ENCODE data around the gene CLIP2. TPM values are rescaled to one million over a fixed set of nuclear protein-coding genes. Genes with fewer than 3 reads are reported as not detected.

The CLIP2 gene
- total RNA-seq, 1 experiment from 2014 or later = 21.6 TPM

DNA sequence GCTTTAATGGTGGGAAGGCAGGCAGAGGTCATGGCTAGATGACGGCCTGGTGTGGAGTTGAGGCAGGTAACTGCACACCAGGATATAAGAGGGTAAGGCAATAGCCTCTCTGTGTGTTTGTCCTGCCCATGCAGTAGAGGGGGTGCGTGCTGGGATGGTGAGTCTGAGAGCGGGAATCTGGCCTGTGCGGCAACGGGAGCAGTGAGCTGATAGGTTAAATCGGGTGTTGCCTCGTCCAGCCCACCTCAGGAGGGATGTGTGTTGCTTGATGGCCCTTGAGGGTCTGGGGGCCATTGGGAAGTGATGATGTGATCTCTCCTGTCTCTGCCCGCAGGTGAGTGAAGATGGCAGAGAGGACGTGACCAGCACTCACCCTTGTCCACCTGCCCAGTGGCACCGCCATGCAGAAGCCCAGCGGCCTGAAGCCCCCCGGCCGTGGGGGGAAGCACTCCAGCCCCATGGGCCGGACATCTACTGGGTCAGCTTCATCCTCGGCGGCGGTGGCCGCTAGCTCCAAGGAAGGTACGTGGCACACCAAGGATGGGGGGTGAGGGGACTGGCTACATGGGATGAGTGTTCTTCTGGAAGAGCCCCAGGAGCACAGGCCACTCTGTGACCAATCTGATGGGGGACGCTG is 28.1 kb downstream of the CLIP2 start:
- no peak for DNase-seq
- Histone ChIP-seq H2AK5ac (ENCODE audit: insufficient read length, low read length) (no peak overlapping the region), H4K5ac (ENCODE audit: insufficient read length, low read depth, low read length) (no peak overlapping the region), H3K18ac (ENCODE audit: insufficient read length, low read depth, low read length) (no peak overlapping the region), H2BK15ac (ENCODE audit: low read depth, low read length) (no peak overlapping the region), H3K23ac (ENCODE audit: insufficient read length, low read depth, low read length) (no peak overlapping the region), H2BK20ac (ENCODE audit: low read depth, low read length, poor library complexity, severe bottlenecking) (no peak overlapping the region), H3K23me2 (ENCODE audit: insufficient read length, low read depth, low read length, poor library complexity, severe bottlenecking) (no peaks in the 10 kb centered on the region), H2BK12ac (ENCODE audit: insufficient read length, low read depth, low read length) (no peak overlapping the region), H3K27me3 (ENCODE audit: insufficient read depth, low read length) (no peaks in the 10 kb centered on the region), H3K4ac (ENCODE audit: low read depth, low read length) (no peak overlapping the region), H2AFZ (ENCODE audit: low read length) (no peak overlapping the region), H4K91ac (ENCODE audit: insufficient read length, low read depth, low read length) (no peak overlapping the region), H3T11ph (ENCODE audit: low read length) (no peak overlapping the region), H2BK120ac (ENCODE audit: low read depth, low read length, poor library complexity, severe bottlenecking) (no peak overlapping the region), H3K27ac (ENCODE audit: insufficient read length, low read depth, low read length) (no peak overlapping the region), H3K4me2 (ENCODE audit: insufficient read depth, insufficient read length, low read length) (no peak overlapping the region), H4K20me1 (ENCODE audit: control insufficient read depth, insufficient read depth, insufficient read length) (no peaks in the 10 kb centered on the region), H3K79me1 (ENCODE audit: insufficient read depth, low read depth, low read length, poor library complexity, severe bottlenecking) (no peaks in the 10 kb centered on the region), H3K79me2 (ENCODE audit: insufficient read depth, low read length) (no peaks in the 10 kb centered on the region; the same call in 1 of the 2 replicates), H3K9me3 (ENCODE audit: control insufficient read depth, low read depth, low read length) (no peaks in the 10 kb centered on the region), H3K4me1 (ENCODE audit: insufficient read depth, low read length) (no peaks in the 10 kb centered on the region; the same call in 1 of the 2 replicates), H2BK5ac (ENCODE audit: insufficient read length, low read length) (no peak overlapping the region), H3K9ac (ENCODE audit: extremely low read depth, insufficient read length, low read length) (no peak overlapping the region), H4K8ac (replicated peaks; ENCODE audit: insufficient read length, low read depth, low read length) (no peak overlapping the region), H3K14ac (ENCODE audit: insufficient read depth, low read length) (no peak overlapping the region), H3K56ac (ENCODE audit: insufficient read length, low read depth, low read length) (no peak overlapping the region)
- Mint-ChIP-seq H3K9me3 (no peaks in the 10 kb centered on the region), H3K27me3 (ENCODE audit: low read depth) (no peaks in the 10 kb centered on the region; the same call in 1 of the 2 replicates), H3K36me3 (ENCODE audit: insufficient read depth in 1 of 3, low read depth in 3 of 3) (peaks cover 14 to 30% (median 15%) of the 10 kb centered on the region in 3 experiments; a peak in 6 of 7 replicates), H3K27ac (peak overlapping the region; percentile 9 to 88 (median 59); a peak in 5 of 7 replicates), H3K4me1 (peaks cover 11 to 15% of the 10 kb centered on the region in 2 experiments), H3K4me3 (peak overlapping the region in 1 of 2 experiments; percentile 4; a peak in 2 of 5 replicates)
- TF ChIP-seq, protein P1, sequence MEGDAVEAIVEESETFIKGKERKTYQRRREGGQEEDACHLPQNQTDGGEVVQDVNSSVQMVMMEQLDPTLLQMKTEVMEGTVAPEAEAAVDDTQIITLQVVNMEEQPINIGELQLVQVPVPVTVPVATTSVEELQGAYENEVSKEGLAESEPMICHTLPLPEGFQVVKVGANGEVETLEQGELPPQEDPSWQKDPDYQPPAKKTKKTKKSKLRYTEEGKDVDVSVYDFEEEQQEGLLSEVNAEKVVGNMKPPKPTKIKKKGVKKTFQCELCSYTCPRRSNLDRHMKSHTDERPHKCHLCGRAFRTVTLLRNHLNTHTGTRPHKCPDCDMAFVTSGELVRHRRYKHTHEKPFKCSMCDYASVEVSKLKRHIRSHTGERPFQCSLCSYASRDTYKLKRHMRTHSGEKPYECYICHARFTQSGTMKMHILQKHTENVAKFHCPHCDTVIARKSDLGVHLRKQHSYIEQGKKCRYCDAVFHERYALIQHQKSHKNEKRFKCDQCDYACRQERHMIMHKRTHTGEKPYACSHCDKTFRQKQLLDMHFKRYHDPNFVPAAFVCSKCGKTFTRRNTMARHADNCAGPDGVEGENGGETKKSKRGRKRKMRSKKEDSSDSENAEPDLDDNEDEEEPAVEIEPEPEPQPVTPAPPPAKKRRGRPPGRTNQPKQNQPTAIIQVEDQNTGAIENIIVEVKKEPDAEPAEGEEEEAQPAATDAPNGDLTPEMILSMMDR (conservative IDR thresholded peaks at IDR 0.05) = no peak
- WGBS (ENCODE audit: extremely low coverage, insufficient read length, low lambda C conversion rate) = no CpG with 5 or more reads among the region's 20 CpGs

Measured in H9 (cell line).